NCI-H526 treated with DMSO at 0.1 percent for 48 hours (cell line): Measurements from ENCODE around the gene TMEM254.
"Not testable (repeated sequence)": the region's sequence is repeated elsewhere in the genome, so short reads cannot be mapped to it uniquely, and the experiment has no call there.

Experiments
- DNase-seq: peaks from one replicate; lab custom pipeline; 2025; lab: John Stamatoyannopoulos, UW

TMEM254 gene

GRCh38 chr10:80077869-80078447 lies 507 bp upstream of the TMEM254 start:
- DNase-seq, result no peak

GRCh38 chr10:80079312-80079719 lies 851 bp downstream of the TMEM254 start:
- DNase-seq, result no peak

- no peak for DNase-seq
Observed at GRCh38 chr10:80081026-80081425, 2.6 kb downstream of the TMEM254 start.

GRCh38 chr10:80081801-80082750 lies 3.6 kb downstream of the TMEM254 start:
- no peak for DNase-seq

- DNase-seq, result peak; percentile 51
Observed at GRCh38 chr10:80090121-80090520, 11.7 kb downstream of the TMEM254 start.

- no peak for DNase-seq
Observed at GRCh38 chr10:80094231-80094630, 15.8 kb downstream of the TMEM254 start.

- not testable (repeated sequence) for DNase-seq
Observed at GRCh38 chr10:80098272-80098671, 19.8 kb downstream of the TMEM254 start.

- not testable (repeated sequence) for DNase-seq
Observed at GRCh38 chr10:80099295-80099694, 20.8 kb downstream of the TMEM254 start.

- DNase-seq, result no peak
Observed at GRCh38 chr10:80100116-80100515, 21.7 kb downstream of the TMEM254 start.

GRCh38 chr10:80100861-80101695 lies 22.6 kb downstream of the TMEM254 start:
- no peak for DNase-seq

GRCh38 chr10:80104066-80104926 lies 25.8 kb downstream of the TMEM254 start:
- DNase-seq, result peak; percentile 26

GRCh38 chr10:80108576-80109239 lies 30.2 kb downstream of the TMEM254 start:
- no peak for DNase-seq

GRCh38 chr10:80110986-80111385 lies 32.5 kb downstream of the TMEM254 start:
- no peak for DNase-seq

- DNase-seq, result no peak
Observed at GRCh38 chr10:80118669-80119068, 40.2 kb downstream of the TMEM254 start.

GRCh38 chr10:80122110-80122710 lies 43.7 kb downstream of the TMEM254 start:
- DNase-seq, result no peak

- DNase-seq, result no peak
Observed at GRCh38 chr10:80122746-80123145, 44.3 kb downstream of the TMEM254 start.

GRCh38 chr10:80126876-80127275 lies 48.4 kb downstream of the TMEM254 start:
- no peak for DNase-seq

- no peak for DNase-seq
Observed at GRCh38 chr10:80131499-80131901, 53.0 kb downstream of the TMEM254 start.

- DNase-seq, result no peak
Observed at GRCh38 chr10:80132299-80133139, 54.1 kb downstream of the TMEM254 start, which contains the start of gene PLAC9. TSS of gene PLAC9 (plus strand) at chr10:80132730. CDS start at chr10:80132763, 33 bp downstream.
